ENCODE measurements around the gene FIGNL2.

DNA sequence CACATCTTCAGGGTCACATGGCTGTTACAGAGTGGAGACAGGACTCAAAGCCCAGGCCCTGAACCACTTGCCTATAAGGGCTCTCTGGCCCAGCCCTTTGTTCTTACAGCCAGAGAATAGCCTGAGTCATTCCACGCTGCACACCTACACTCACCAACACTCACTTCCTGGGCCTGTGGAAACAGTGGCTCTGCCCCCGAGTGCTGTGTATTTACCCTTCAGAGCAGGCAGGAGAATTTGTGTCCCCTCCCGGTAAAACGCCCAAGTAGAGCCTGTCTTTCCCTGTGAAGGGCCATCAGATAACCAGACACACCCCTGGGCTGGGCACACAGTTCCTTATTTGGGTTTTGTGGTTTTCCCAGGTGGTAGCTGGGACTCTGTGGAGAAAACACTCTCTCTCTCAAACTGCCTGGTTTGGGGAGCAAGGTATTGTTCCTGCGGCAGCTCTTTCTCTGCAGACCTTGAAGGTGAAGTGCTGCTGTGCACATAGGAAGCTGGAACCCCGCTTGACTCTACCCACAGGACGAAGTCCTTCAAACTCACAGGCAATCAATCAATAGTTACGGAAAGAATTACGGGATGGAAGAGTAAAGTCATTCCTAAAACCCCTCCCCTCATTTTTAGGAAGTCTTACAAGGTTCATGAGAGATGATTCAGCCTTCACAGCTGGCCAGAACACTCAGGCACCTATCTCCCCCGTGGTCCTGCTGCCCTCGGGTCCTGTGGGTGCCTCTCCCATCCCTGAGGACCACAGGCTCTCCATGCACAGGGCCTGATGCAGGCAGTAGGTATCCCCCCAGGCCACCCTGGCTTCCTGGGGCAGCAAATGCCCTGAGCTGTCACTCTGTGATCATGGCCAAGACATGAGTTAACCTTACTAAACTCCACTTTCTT, 20.3 kb downstream of the FIGNL2 start:
- TF ChIP-seq, protein P1, sequence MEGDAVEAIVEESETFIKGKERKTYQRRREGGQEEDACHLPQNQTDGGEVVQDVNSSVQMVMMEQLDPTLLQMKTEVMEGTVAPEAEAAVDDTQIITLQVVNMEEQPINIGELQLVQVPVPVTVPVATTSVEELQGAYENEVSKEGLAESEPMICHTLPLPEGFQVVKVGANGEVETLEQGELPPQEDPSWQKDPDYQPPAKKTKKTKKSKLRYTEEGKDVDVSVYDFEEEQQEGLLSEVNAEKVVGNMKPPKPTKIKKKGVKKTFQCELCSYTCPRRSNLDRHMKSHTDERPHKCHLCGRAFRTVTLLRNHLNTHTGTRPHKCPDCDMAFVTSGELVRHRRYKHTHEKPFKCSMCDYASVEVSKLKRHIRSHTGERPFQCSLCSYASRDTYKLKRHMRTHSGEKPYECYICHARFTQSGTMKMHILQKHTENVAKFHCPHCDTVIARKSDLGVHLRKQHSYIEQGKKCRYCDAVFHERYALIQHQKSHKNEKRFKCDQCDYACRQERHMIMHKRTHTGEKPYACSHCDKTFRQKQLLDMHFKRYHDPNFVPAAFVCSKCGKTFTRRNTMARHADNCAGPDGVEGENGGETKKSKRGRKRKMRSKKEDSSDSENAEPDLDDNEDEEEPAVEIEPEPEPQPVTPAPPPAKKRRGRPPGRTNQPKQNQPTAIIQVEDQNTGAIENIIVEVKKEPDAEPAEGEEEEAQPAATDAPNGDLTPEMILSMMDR (IDR thresholded peaks at IDR 0.05), result no peak
- TF ChIP-seq POLR2A (IDR thresholded peaks at IDR 0.05) (no peak), EP300 (IDR thresholded peaks at IDR 0.05) (no peak), POLR2AphosphoS5 (IDR thresholded peaks at IDR 0.05) (peak in 2 of 3 donors; percentile 10 to 73)
